HepG2 (cell line): Measurements from ENCODE around the gene CEBPA. TPM values are rescaled to one million over a fixed set of nuclear protein-coding genes. Genes with fewer than 3 reads are reported as not detected.

Source experiments
- ARID2 ChIP-seq: sonication (generic); formaldehyde crosslinking; IDR thresholded peaks from 2 replicates; pipeline ENCODE4 v1.8.1; 2022; ENCODE audit warnings: mild to moderate bottlenecking, missing genetic modification reagents, borderline replicate concordance
- ATF7 ChIP-seq, 2 experiments: fragments of 450-650 bp in 1 of 2; sonication (generic) in 1 of 2; formaldehyde crosslinking in 1 of 2; IDR thresholded peaks; 2 replicates each; pipeline versions ENCODE4 v1.4.0 to v1.6.1; 2016 to 2020; ENCODE audit warnings: antibody characterized with exemption in 1 of 2, mild to moderate bottlenecking in 1 of 2, missing genetic modification reagents in 1 of 2
- CBX2 ChIP-seq, 2 experiments: fragments of 200-600 bp in 1 of 2; sonication (generic); formaldehyde crosslinking in 1 of 2; IDR thresholded peaks; 2 replicates each; pipeline versions ENCODE4 v1.7.0 to v1.8.1; 2018 to 2022; ENCODE audit warnings: low read depth in 2 of 2, low read length in 1 of 2, mild to moderate bottlenecking in 1 of 2, missing genetic modification reagents in 1 of 2
- DRAP1 ChIP-seq: IDR thresholded peaks from 2 replicates; pipeline ENCODE4 v1.6.1; 2016; ENCODE audit warnings: missing genetic modification reagents, missing compliant biosample characterization
- DZIP1 ChIP-seq: sonication (generic); formaldehyde crosslinking; IDR thresholded peaks from 2 replicates; pipeline ENCODE4 v1.5.0; 2020; ENCODE audit warnings: mild to moderate bottlenecking, missing genetic modification reagents
- HNRNPUL1 ChIP-seq: fragments of 200-400 bp; formaldehyde crosslinking; IDR thresholded peaks from 2 replicates; pipeline ENCODE4 v1.6.1; 2017; ENCODE audit warnings: low read depth, mild to moderate bottlenecking, low read length, moderate library complexity
- MEIS2 ChIP-seq: sonication (generic); formaldehyde crosslinking; IDR thresholded peaks from 2 replicates; pipeline ENCODE4 v1.9.0; 2021; ENCODE audit warnings: mild to moderate bottlenecking, missing genetic modification reagents
- NCOR1 ChIP-seq: fragments of 200-600 bp; sonication (generic); IDR thresholded peaks from 2 replicates; pipeline ENCODE4 v1.7.0; 2017; ENCODE audit warnings: antibody characterized with exemption, low read length, borderline replicate concordance
- NFYB ChIP-seq: sonication (generic); formaldehyde crosslinking; IDR thresholded peaks from 2 replicates; pipeline ENCODE4 v1.4.0; 2020; ENCODE audit warnings: missing genetic modification reagents
- ONECUT2 ChIP-seq: sonication (generic); formaldehyde crosslinking; IDR thresholded peaks from 2 replicates; pipeline ENCODE4 v1.4.0; 2020; ENCODE audit warnings: missing genetic modification reagents
- POLR2G ChIP-seq: fragments of 200-400 bp; formaldehyde crosslinking; IDR thresholded peaks from 2 replicates; pipeline ENCODE4 v1.6.1; 2018; ENCODE audit warnings: mild to moderate bottlenecking, low read depth, low read length, moderate library complexity
- RBM39 ChIP-seq: fragments of 200-400 bp; formaldehyde crosslinking; IDR thresholded peaks from one replicate; pipeline ENCODE4 v1.6.1; 2018; ENCODE audit warnings: antibody characterized with exemption, mild to moderate bottlenecking, low read depth, low read length; ENCODE audit not compliant: poor library complexity, severe bottlenecking
- SIN3B ChIP-seq: fragments of 150-350 bp; IDR thresholded peaks from 2 replicates; pipeline ENCODE4 v1.6.1; 2014; ENCODE audit warnings: low read length
- SMARCC2 ChIP-seq: fragments of 450-650 bp; IDR thresholded peaks from 2 replicates; pipeline ENCODE4 v1.6.1; 2017; ENCODE audit warnings: antibody characterized with exemption, mild to moderate bottlenecking
- SRSF4 ChIP-seq: fragments of 200-400 bp; formaldehyde crosslinking; IDR thresholded peaks from one replicate; pipeline ENCODE4 v1.6.1; 2018; ENCODE audit warnings: mild to moderate bottlenecking, low read depth, low read length, moderate library complexity; ENCODE audit not compliant: poor library complexity, severe bottlenecking
- XBP1 ChIP-seq: sonication (generic); formaldehyde crosslinking; IDR thresholded peaks from 2 replicates; pipeline ENCODE4 v1.5.0; 2020; ENCODE audit warnings: missing genetic modification reagents
- ZBTB37 ChIP-seq: sonication (generic); formaldehyde crosslinking; IDR thresholded peaks from 2 replicates; pipeline ENCODE4 v1.4.0; 2020; ENCODE audit warnings: mild to moderate bottlenecking, missing genetic modification reagents
- ZFX ChIP-seq: sonication (generic); formaldehyde crosslinking; IDR thresholded peaks from 2 replicates; pipeline ENCODE4 v1.4.0; 2020; ENCODE audit warnings: mild to moderate bottlenecking, low read depth, missing genetic modification reagents, moderate library complexity
- ZNF17 ChIP-seq: sonication (generic); formaldehyde crosslinking; IDR thresholded peaks from 2 replicates; pipeline ENCODE4 v1.5.0; 2020; ENCODE audit warnings: mild to moderate bottlenecking, missing genetic modification reagents
- ZNF333 ChIP-seq: sonication (generic); formaldehyde crosslinking; IDR thresholded peaks from 2 replicates; pipeline ENCODE4 v1.4.0; 2020; ENCODE audit warnings: mild to moderate bottlenecking, missing genetic modification reagents, borderline replicate concordance
- ZNF33A ChIP-seq: sonication (generic); formaldehyde crosslinking; IDR thresholded peaks from 2 replicates; pipeline ENCODE4 v1.5.1; 2020; ENCODE audit warnings: missing genetic modification reagents, mild to moderate bottlenecking, moderate library complexity, borderline replicate concordance
- ZNF761 ChIP-seq: sonication (generic); formaldehyde crosslinking; conservative IDR thresholded peaks from 2 replicates; pipeline ENCODE4 v1.4.0; 2020; ENCODE audit warnings: mild to moderate bottlenecking, missing genetic modification reagents
- ZNF788 ChIP-seq: sonication (generic); formaldehyde crosslinking; IDR thresholded peaks from 2 replicates; pipeline ENCODE4 v1.5.0; 2020; ENCODE audit warnings: mild to moderate bottlenecking, missing genetic modification reagents, borderline replicate concordance
- ZSCAN29 ChIP-seq: sonication (generic); formaldehyde crosslinking; conservative IDR thresholded peaks from 2 replicates; pipeline ENCODE4 v1.4.0; 2020; ENCODE audit warnings: mild to moderate bottlenecking, missing genetic modification reagents
- polyA plus RNA-seq, 8 experiments: library from polyadenylated mRNA; depleted of rRNA in 3 of 8; stranded (reverse) in 7 of 8; unstranded in 1 of 8; fragments of >200 nt; fragmentation: Illumina TruSeq in 4 of 8; extraction: Trizol in 4 of 8; gene quantifications; 2 replicates each; pipeline versions ENCODE4 v1.2.1 to v1.2.3, GENCODE V29; 2011 to 2016; ENCODE audit warnings: low read depth in 4 of 8, missing spikeins in 1 of 8, mixed read lengths in 1 of 8; ENCODE audit not compliant: insufficient read depth in 1 of 8
- total RNA-seq, 5 experiments: library from RNA; depleted of rRNA; stranded (reverse); fragments of >200 nt; fragmentation: Illumina TruSeq; extraction: Trizol; gene quantifications; 2 replicates each; pipeline ENCODE4 v1.2.3, GENCODE V29; 2016; ENCODE audit warnings: low read depth in 1 of 5

The CEBPA gene
- total and polyA plus RNA-seq, 2 of the 13 experiments (the other 11 are each of a cell fraction or from before 2014, with no cell fraction given): 24.8 to 103 TPM

GRCh38 chr19:33278403-33279269, 23.7 kb downstream of the CEBPA start (continued):
- TF ChIP-seq ZBTB37 (CRISPR knock-in tag) (0 out of 2 replicates have a peak, but pooled peaks have one; percentile 58), NFYB (CRISPR knock-in tag) (no peak), DZIP1 (CRISPR knock-in tag) (no peak), CBX2 (IDR thresholded peaks at IDR 0.05; ENCODE audit: low read depth, low read length) (no peak), CBX2 (CRISPR knock-in tag; IDR thresholded peaks at IDR 0.05; ENCODE audit: low read depth) (no peak), POLR2G (peak; percentile 76), ZNF333 (no peak), DRAP1 (CRISPR knock-in tag) (no peak), ZFX (peak; percentile 88), ZNF788 (CRISPR knock-in tag) (peak; percentile 43; the same call in 1 of the 2 replicates), SRSF4 (no peak), NCOR1 (no peak; the same call in 1 of the 2 replicates), ONECUT2 (no peak), ATF7 (IDR thresholded peaks at IDR 0.05) (no peak), ATF7 (CRISPR knock-in tag; IDR thresholded peaks at IDR 0.05) (no peak), ZNF33A (CRISPR knock-in tag) (no peak), ARID2 (CRISPR knock-in tag) (no peak), ZNF761 (CRISPR knock-in tag) (peak; percentile 85; the same call in 1 of the 2 replicates), MEIS2 (CRISPR knock-in tag) (no peak), XBP1 (CRISPR knock-in tag) (no peak), ZSCAN29 (no peak; the same call in 1 of the 2 replicates), HNRNPUL1 (no peak), SMARCC2 (no peak), RBM39 (peak; percentile 83), ZNF17 (CRISPR knock-in tag) (no peak), SIN3B (no peak)
